Stimulated activated CD4-positive, alpha-beta T cell treated with anti-CD3 and anti-CD28 coated beads, Interleukin-12 subunit alpha, Interleukin-12 subunit beta, amount 100 ng/mL, for 48 hours (primary cell): ENCODE results near the gene TRIM73.
"Not testable (repeated sequence)": the region's sequence is repeated elsewhere in the genome, so short reads cannot be mapped to it uniquely, and the experiment has no call there.

ENCODE experiments used
- DNase-seq, 3 donors: peaks; one replicate each; pipeline ENCODE4 v3.0.0-alpha.2; 2020; ENCODE audit warnings: low read depth in 2 of 3, low spot score in 1 of 3

TRIM73 gene

GRCh38 chr7:75415428-75415817, 20.0 kb downstream of the TRIM73 start:
- DNase-seq, result not testable (repeated sequence)

- DNase-seq, result not testable (repeated sequence)
Observed at GRCh38 chr7:75415829-75416373, 20.5 kb downstream of the TRIM73 start.

GRCh38 chr7:75416787-75417186, 21.4 kb downstream of the TRIM73 start:
- not testable (repeated sequence) for DNase-seq

- not testable (repeated sequence) for DNase-seq
Observed at GRCh38 chr7:75418292-75418858, 22.9 kb downstream of the TRIM73 start.

GRCh38 chr7:75419210-75419609, 23.8 kb downstream of the TRIM73 start:
- DNase-seq, result not testable (repeated sequence)

- DNase-seq, result not testable (repeated sequence)
Observed at GRCh38 chr7:75419693-75420092, 24.3 kb downstream of the TRIM73 start.

- not testable (repeated sequence) for DNase-seq
Observed at GRCh38 chr7:75420152-75420551, 24.7 kb downstream of the TRIM73 start.

- not testable (repeated sequence) for DNase-seq
Observed at GRCh38 chr7:75421798-75422710, 26.6 kb downstream of the TRIM73 start.

- not testable (repeated sequence) for DNase-seq
Observed at GRCh38 chr7:75423481-75423880, 28.1 kb downstream of the TRIM73 start.

GRCh38 chr7:75439000-75439399, 43.6 kb downstream of the TRIM73 start:
- DNase-seq, result not testable (repeated sequence)

GRCh38 chr7:75442101-75442464, 46.7 kb downstream of the TRIM73 start:
- DNase-seq, result not testable (repeated sequence)

- peak in 1 of 3 donors; percentile 12 for DNase-seq
Observed at GRCh38 chr7:75442465-75443111, 47.2 kb downstream of the TRIM73 start.

GRCh38 chr7:75449946-75450345, 54.5 kb downstream of the TRIM73 start:
- not testable (repeated sequence) for DNase-seq

GRCh38 chr7:75452494-75452955, 57.1 kb downstream of the TRIM73 start:
- not testable (repeated sequence) for DNase-seq
